H1 (cell line): ENCODE measurements around the gene PTPRCAP. TPM values are rescaled to one million over a fixed set of nuclear protein-coding genes. Genes with fewer than 3 reads are reported as not detected.

Source experiments
- CTCF ChIA-PET: fragments of 300-600 bp; sonication (Branson Sonifier 250); formaldehyde crosslinking; loops from one replicate; lab custom pipeline; 2021; ENCODE audit not compliant: partially characterized antibody; lab: Charles Lee
- POLR2A ChIA-PET: fragments of 300-600 bp; sonication (Branson Sonifier 250); formaldehyde crosslinking; loops from one replicate; lab custom pipeline; 2021; ENCODE audit warnings: inconsistent platforms; ENCODE audit not compliant: partially characterized antibody; lab: Charles Lee
- DNase-seq, 2 experiments: peaks; one replicate each; pipeline versions ENCODE4 v3.0.0 to v3.0.0-alpha.2; 2010 to 2022; ENCODE audit warnings: low spot score in 2 of 2, low read depth in 1 of 2, mixed read lengths in 1 of 2
- FAIRE-seq: peaks from 2 replicates; lab custom pipeline; 2011; peaks lifted over from hg19 to GRCh38; lab: Jason Lieb, UNC
- H2AFZ ChIP-seq: 2 replicates; pipeline ENCODE4 v1.8.1; 2012; ENCODE audit warnings: low read length, inconsistent platforms
- H2AK5ac ChIP-seq: 2 replicates; pipeline ENCODE4 v1.6.1; 2013; ENCODE audit warnings: low read depth, low read length
- H2BK120ac ChIP-seq: replicated peaks from 2 replicates; pipeline ENCODE3; 2013; ENCODE audit warnings: low read depth, low read length, inconsistent platforms
- H2BK12ac ChIP-seq: 2 replicates; pipeline ENCODE4 v1.6.1; 2013; ENCODE audit warnings: low read depth, low read length
- H2BK15ac ChIP-seq: 2 replicates; pipeline ENCODE4 v1.6.1; 2013; ENCODE audit warnings: low read length
- H2BK20ac ChIP-seq: 2 replicates; pipeline ENCODE4 v1.6.1; 2013; ENCODE audit warnings: low read length
- H2BK5ac ChIP-seq: 2 replicates; pipeline ENCODE4 v1.6.1; 2013; ENCODE audit warnings: low read depth, low read length
- H3K14ac ChIP-seq: 2 replicates; pipeline ENCODE4 v1.6.1; 2013; ENCODE audit warnings: inconsistent platforms; ENCODE audit not compliant: insufficient read length
- H3K18ac ChIP-seq: 2 replicates; pipeline ENCODE4 v1.6.1; 2013; ENCODE audit warnings: low read length; ENCODE audit errors: extremely low read depth
- H3K23ac ChIP-seq: 2 replicates; pipeline ENCODE4 v1.6.1; 2013; ENCODE audit warnings: inconsistent platforms; ENCODE audit not compliant: insufficient read length
- H3K23me2 ChIP-seq: 2 replicates; pipeline ENCODE4 v1.6.1; 2013; ENCODE audit warnings: low read depth, low read length
- H3K27ac ChIP-seq: 2 replicates; pipeline ENCODE4 v1.6.1; 2011; ENCODE audit warnings: low read depth, low read length, inconsistent platforms
- H3K27me3 ChIP-seq, 4 experiments: replicated peaks in 1 of 4; 1 replicate in 1 of 4; 2 replicates in 3 of 4; pipeline versions ENCODE4 v1.6.1 to v1.8.1; 2011 to 2013; ENCODE audit warnings: low read length in 3 of 4, mild to moderate bottlenecking in 3 of 4, inconsistent platforms in 2 of 4, mixed read lengths in 2 of 4, moderate library complexity in 1 of 4; ENCODE audit not compliant: control insufficient read depth in 3 of 4, insufficient read depth in 3 of 4; ENCODE audit errors: extremely low read depth in 1 of 4
- H3K36me3 ChIP-seq, 4 experiments: 2 replicates each; pipeline versions ENCODE4 v1.6.1 to v1.8.1; 2011 to 2013; ENCODE audit warnings: mild to moderate bottlenecking in 4 of 4, low read length in 3 of 4, moderate library complexity in 2 of 4, control low read depth in 1 of 4, inconsistent platforms in 1 of 4; ENCODE audit not compliant: insufficient read depth in 4 of 4, control insufficient read depth in 2 of 4
- H3K4ac ChIP-seq: replicated peaks from 2 replicates; pipeline ENCODE3; 2013; ENCODE audit warnings: low read length, low read depth, mixed read lengths, inconsistent platforms; ENCODE audit not compliant: insufficient read length
- H3K4me1 ChIP-seq, 4 experiments: replicated peaks in 1 of 4; 1 replicate in 1 of 4; 2 replicates in 3 of 4; pipeline versions ENCODE4 v1.6.1 to v1.8.1; 2011 to 2013; ENCODE audit warnings: low read length in 3 of 4, inconsistent platforms in 2 of 4, mixed read lengths in 1 of 4; ENCODE audit not compliant: insufficient read depth in 4 of 4, control insufficient read depth in 3 of 4
- H3K4me2 ChIP-seq, 2 experiments: 2 replicates each; pipeline versions ENCODE4 v1.6.1 to v1.8.1; 2011 to 2013; ENCODE audit warnings: low read depth in 2 of 2, low read length in 2 of 2, control low read depth in 1 of 2, inconsistent platforms in 1 of 2, mild to moderate bottlenecking in 1 of 2; ENCODE audit not compliant: insufficient read depth in 1 of 2
- H3K4me3 ChIP-seq, 4 experiments: fragments of 200-600, 300-600 bp in 1 of 4; sonication (generic), shearing (Covaris generic), sonication (Bioruptor Twin) in 1 of 4; 2 replicates each; pipeline versions ENCODE4 v1.5.1 to v1.8.1; 2011 to 2016; ENCODE audit warnings: low read length in 4 of 4, low read depth in 3 of 4, control low read depth in 2 of 4, inconsistent platforms in 2 of 4, mild to moderate bottlenecking in 2 of 4, mixed read lengths in 1 of 4, moderate library complexity in 1 of 4; ENCODE audit not compliant: insufficient read depth in 2 of 4; ENCODE audit errors: extremely low read depth in 1 of 4
- H3K56ac ChIP-seq: replicated peaks from 2 replicates; pipeline ENCODE3; 2013; ENCODE audit warnings: low read depth, mild to moderate bottlenecking, mixed read lengths, low read length, inconsistent platforms; ENCODE audit not compliant: insufficient read length
- H3K79me1 ChIP-seq: 2 replicates; pipeline ENCODE4 v1.6.1; 2013; ENCODE audit warnings: low read depth, low read length, control low read depth
- H3K79me2 ChIP-seq, 2 experiments: 2 replicates each; pipeline versions ENCODE4 v1.6.1 to v1.8.1; 2012 to 2013; ENCODE audit warnings: low read length in 2 of 2, mild to moderate bottlenecking in 2 of 2, inconsistent platforms in 1 of 2; ENCODE audit not compliant: insufficient read depth in 2 of 2, control insufficient read depth in 1 of 2
- H3K9ac ChIP-seq, 4 experiments: replicated peaks in 1 of 4; 1 replicate in 1 of 4; 2 replicates in 3 of 4; pipeline versions ENCODE4 v1.6.1 to v1.8.1; 2011 to 2013; ENCODE audit warnings: low read depth in 3 of 4, low read length in 3 of 4, control low read depth in 2 of 4, mild to moderate bottlenecking in 2 of 4, moderate library complexity in 2 of 4, inconsistent platforms in 1 of 4; ENCODE audit errors: extremely low read depth in 1 of 4
- H3K9me3 ChIP-seq, 2 experiments: 2 replicates each; pipeline versions ENCODE4 v1.6.1 to v1.8.1; 2012 to 2013; ENCODE audit warnings: mild to moderate bottlenecking in 2 of 2, moderate library complexity in 2 of 2, control low read depth in 1 of 2, inconsistent platforms in 1 of 2, low read depth in 1 of 2, low read length in 1 of 2, mixed read lengths in 1 of 2; ENCODE audit not compliant: insufficient read depth in 2 of 2
- H4K20me1 ChIP-seq, 2 experiments: replicated peaks in 1 of 2; 2 replicates each; pipeline versions ENCODE3 to v1.8.1; 2011 to 2013; ENCODE audit warnings: inconsistent platforms in 2 of 2, low read length in 2 of 2, mild to moderate bottlenecking in 1 of 2; ENCODE audit not compliant: insufficient read depth in 2 of 2, control insufficient read depth in 1 of 2
- H4K5ac ChIP-seq: 2 replicates; pipeline ENCODE4 v1.6.1; 2013; ENCODE audit warnings: low read length, low read depth, mixed read lengths, inconsistent platforms; ENCODE audit not compliant: insufficient read length
- H4K8ac ChIP-seq: 2 replicates; pipeline ENCODE4 v1.8.0; 2013; ENCODE audit warnings: mild to moderate bottlenecking, moderate library complexity, low read length, inconsistent platforms; ENCODE audit not compliant: insufficient read depth; ENCODE audit errors: extremely low read depth
- H4K91ac ChIP-seq: replicated peaks from 2 replicates; pipeline ENCODE3; 2013; ENCODE audit warnings: low read length, mixed read lengths, inconsistent platforms; ENCODE audit not compliant: insufficient read length
- CHD2 ChIP-seq: IDR thresholded peaks from 2 replicates; pipeline ENCODE4 v1.6.1; 2012; ENCODE audit warnings: low read length, improper control_type of control experiment
- KDM4A ChIP-seq: IDR thresholded peaks from one replicate; pipeline ENCODE4 v1.7.1; 2012; ENCODE audit warnings: low read depth, mild to moderate bottlenecking, moderate library complexity, low read length, inconsistent platforms; ENCODE audit not compliant: severe bottlenecking
- POLR2A ChIP-seq, 2 experiments: IDR thresholded peaks; 1 replicate in 1 of 2; 2 replicates in 1 of 2; pipeline ENCODE4 v1.6.1; 2011; ENCODE audit warnings: low read depth in 2 of 2, low read length in 2 of 2, mild to moderate bottlenecking in 2 of 2; ENCODE audit errors: control extremely low read depth in 1 of 2
- SIN3A ChIP-seq, 2 experiments: IDR thresholded peaks in 1 of 2; conservative IDR thresholded peaks in 1 of 2; 2 replicates each; pipeline ENCODE4 v1.6.1; 2011 to 2012; ENCODE audit warnings: low read length in 2 of 2, improper control_type of control experiment in 1 of 2, low read depth in 1 of 2, mild to moderate bottlenecking in 1 of 2
- SP1 ChIP-seq: IDR thresholded peaks from 2 replicates; pipeline ENCODE4 v1.6.1; 2011; ENCODE audit warnings: low read depth, low read length
- SUZ12 ChIP-seq: fragments of 200-600 bp; sonication (generic); IDR thresholded peaks from 2 replicates; pipeline ENCODE4 v1.6.1; 2012; ENCODE audit warnings: mild to moderate bottlenecking, inconsistent platforms, low read length, moderate library complexity, mixed read lengths
- WGBS, 2 experiments: shearing (Covaris generic) in 1 of 2; methylation state at CpG; one replicate each; pipeline versions ENCODE4 v1.1.6 to v1.1.7; 2013 to 2015; ENCODE audit warnings: low lambda C conversion rate in 2 of 2, mixed read lengths in 2 of 2, inconsistent platforms in 1 of 2, low coverage in 1 of 2, missing lambda C conversion rate in 1 of 2; ENCODE audit not compliant: insufficient replicate concordance in 2 of 2, insufficient coverage in 1 of 2, insufficient read length in 1 of 2; ENCODE audit errors: extremely low coverage in 1 of 2, missing lambda C conversion rate in 1 of 2; 5-methylcytosine and 5-hydroxymethylcytosine counted together
- polyA plus RNA-seq, 7 experiments: library from polyadenylated mRNA; depleted of rRNA in 3 of 7; stranded (reverse) in 5 of 7; unstranded in 2 of 7; fragments of >200 nt in 5 of 7; fragments of 200-250 nt in 2 of 7; gene quantifications; 1 replicate in 5 of 7; 2 replicates in 1 of 7; 4 replicates in 1 of 7; pipeline versions ENCODE4 v1.2.1 to v1.2.3, GENCODE V29; 2011 to 2013; ENCODE audit warnings: missing spikeins in 2 of 7, mixed read lengths in 2 of 7
- total RNA-seq: library from RNA; stranded (reverse); fragmentation: NEBNext Ultra II Directional; extraction: Animal tissue kit (Norgen Biotek cat#: 25700); gene quantifications from 2 replicates; pipeline ENCODE4 v1.2.1, GENCODE V29; 2021

Gene PTPRCAP
- total and polyA plus RNA-seq, 2 of the 8 experiments (the other 6 are each of a cell fraction or from before 2014, with no cell fraction given) = 0.78 to 6.7 TPM

DNA sequence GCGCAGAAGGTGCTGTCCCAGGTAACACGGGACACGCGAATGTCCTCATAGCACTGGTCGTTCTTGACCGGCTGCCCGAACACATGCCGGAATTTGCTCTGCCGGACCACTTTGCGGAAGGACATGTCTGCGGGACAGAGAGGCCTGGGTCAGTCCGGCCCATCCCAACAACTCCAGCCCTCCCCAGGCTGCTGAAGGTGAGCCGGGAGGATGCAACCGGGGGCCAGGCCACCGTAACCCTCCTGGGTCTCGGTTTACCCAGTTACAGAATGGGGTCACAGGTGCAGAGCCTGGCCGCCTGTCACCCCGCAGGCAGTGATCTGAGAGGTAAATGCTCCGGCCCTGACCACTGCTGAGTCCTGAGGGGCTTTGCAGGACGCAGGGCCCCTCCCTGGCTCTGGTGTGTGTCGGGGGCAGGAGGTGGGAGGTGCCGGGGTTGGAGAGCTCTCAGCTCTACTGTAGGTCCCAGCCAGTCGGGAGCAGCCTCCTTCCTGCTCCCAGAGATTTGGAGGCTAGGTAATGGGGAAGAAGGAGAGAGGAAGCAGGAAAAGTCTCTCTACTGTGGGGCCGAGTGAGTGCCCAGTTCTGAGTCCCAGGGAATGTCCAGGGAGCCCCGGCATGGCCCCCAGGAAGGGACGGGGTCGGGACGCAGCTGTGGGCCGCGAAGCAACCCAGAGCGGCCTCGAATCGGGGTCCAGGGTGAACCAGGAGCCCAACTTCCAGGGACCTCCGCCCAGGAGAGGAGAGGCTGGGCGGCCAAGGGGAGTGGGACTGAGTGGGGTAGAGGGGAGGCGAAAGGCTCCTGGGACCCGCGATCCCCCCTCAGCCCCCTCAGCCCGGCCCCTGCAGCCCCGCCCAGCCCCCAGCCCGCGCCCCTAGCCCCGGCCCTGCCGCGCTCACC, 5.3 kb upstream of the PTPRCAP start:
- Histone ChIP-seq H3K14ac (no peak overlapping the region), H3K4ac (no peak overlapping the region), H3K9ac (peak overlapping the region in 3 of 4 experiments; percentile 35 to 58 (median 38); a peak in 6 of 7 replicates), H2BK120ac (no peak overlapping the region), H2AK5ac (no peak overlapping the region), H3K23me2 (peaks cover 2% of the 10 kb centered on the region; the same call in 1 of the 2 replicates), H4K20me1 (peaks cover 4 to 15% of the 10 kb centered on the region in 2 experiments), H2BK15ac (no peak overlapping the region), H2BK20ac (no peak overlapping the region), H3K4me2 (peak overlapping the region; percentile 62 to 90), H3K27ac (no peak overlapping the region; the same call in 1 of the 2 replicates), H3K27me3 (no peaks in the 10 kb centered on the region), H4K91ac (peak overlapping the region; percentile 65), H3K9me3 (no peaks in the 10 kb centered on the region), H4K8ac (peak overlapping the region; percentile 89; the same call in 1 of the 2 replicates), H3K36me3 (peaks cover 3 to 18% (median 8%) of the 10 kb centered on the region in 4 experiments; a peak in 5 of 8 replicates), H2BK5ac (peak overlapping the region; percentile 71; the same call in 1 of the 2 replicates), H3K56ac (no peak overlapping the region), H3K18ac (no peak overlapping the region), H3K23ac (no peak overlapping the region), H3K4me1 (peaks cover 0 to 8% (median 4%) of the 10 kb centered on the region in 4 experiments; a peak in 4 of 7 replicates), H2AFZ (no peak overlapping the region)
- CTCF ChIA-PET = interaction anchor here (0.7 to 2.0 kb wide), 2 partner anchors 20 to 25 kb away, joined by 3 to 7 read pairs; no protein-coding TSS in a partner anchor
- 69% methylated on average over 25 of the region's 45 CpGs; no CpG with 5 or more reads in 1 of the 2 experiments for WGBS, 2 experiments
- DNase-seq (peak in 1 of 2 experiments; percentile 71), FAIRE-seq (no peak)
- no peak for TF ChIP-seq CHD2
- TF ChIP-seq POLR2A (IDR thresholded peaks at IDR 0.05; ENCODE audit: control extremely low read depth in 1 of 2, low read depth in 2 of 2, low read length in 2 of 2) = no peak
- TF ChIP-seq SIN3A (conservative IDR thresholded peaks at IDR 0.05 in 1 of 2, IDR thresholded peaks at IDR 0.05 in 1 of 2; ENCODE audit: low read depth in 1 of 2, low read length in 2 of 2) = 0 out of 4 replicates have a peak, but pooled peaks of 1 of the 2 experiments have one; percentile 52
- TF ChIP-seq SP1 = no peak
- no peak for TF ChIP-seq SUZ12
- peak; percentile 10 for TF ChIP-seq KDM4A
- TF ChIP-seq, all 59 proteins: peak for 2
- no peak overlapping the region for H4K5ac ChIP-seq
- H3K79me2 ChIP-seq = no peaks in the 10 kb centered on the region
- H3K4me3 ChIP-seq = peak overlapping the region; percentile 42 to 87 (median 77)
- POLR2A ChIA-PET = interaction anchor here (1.0 to 2.1 kb wide), 6 partner anchors 8 to 140 kb away, joined by 3 to 7 read pairs (median 4); partner anchors contain the start of genes RPS6KB2 and SSH3
- no peak overlapping the region for H2BK12ac ChIP-seq
- H3K79me1 ChIP-seq = 0 out of 2 replicates have a peak, but pooled peaks cover 2% of the 10 kb centered on the region
